Ishikawa (cell line): ENCODE measurements around the gene PPP6R3.

ENCODE experiments used
- EGR1 ChIP-seq: IDR thresholded peaks from 2 replicates; pipeline ENCODE4 v1.6.1; 2012
- EP300 ChIP-seq: IDR thresholded peaks from 2 replicates; pipeline ENCODE4 v1.6.1; 2012; ENCODE audit warnings: borderline replicate concordance
- FOXM1 ChIP-seq: IDR thresholded peaks from 2 replicates; pipeline ENCODE4 v1.6.1; 2012; ENCODE audit warnings: low read depth, borderline replicate concordance
- MAX ChIP-seq: IDR thresholded peaks from 2 replicates; pipeline ENCODE4 v1.6.1; 2012
- NFIC ChIP-seq: IDR thresholded peaks from 2 replicates; pipeline ENCODE4 v1.6.1; 2012
- RAD21 ChIP-seq: IDR thresholded peaks from 2 replicates; pipeline ENCODE4 v1.6.1; 2012; ENCODE audit warnings: low read depth
- REST ChIP-seq: IDR thresholded peaks from 2 replicates; pipeline ENCODE4 v1.6.1; 2012; ENCODE audit warnings: low read depth, mild to moderate bottlenecking
- TAF1 ChIP-seq: IDR thresholded peaks from 2 replicates; pipeline ENCODE4 v1.6.1; 2012; ENCODE audit warnings: low read depth, mild to moderate bottlenecking
- TCF12 ChIP-seq: IDR thresholded peaks from 2 replicates; pipeline ENCODE4 v1.6.1; 2012; ENCODE audit warnings: low read depth
- TEAD4 ChIP-seq: IDR thresholded peaks from 2 replicates; pipeline ENCODE4 v1.6.1; 2012
- USF1 ChIP-seq: IDR thresholded peaks from 2 replicates; pipeline ENCODE4 v1.6.1; 2012
- YY1 ChIP-seq: IDR thresholded peaks from 2 replicates; pipeline ENCODE4 v1.6.1; 2012; ENCODE audit warnings: low read depth

- TF ChIP-seq MAX (no peak), RAD21 (no peak), REST (no peak), USF1 (no peak), YY1 (no peak), TAF1 (no peak), NFIC (no peak), TEAD4 (no peak), TCF12 (no peak), EP300 (no peak), FOXM1 (no peak), EGR1 (no peak)
Measured at GRCh38 chr11:68505596-68505995, 45.0 kb downstream of the PPP6R3 start.
